IPS-20b (cell line): ENCODE data around the gene KIR2DL3.
"Not testable (repeated sequence)": the region's sequence is repeated elsewhere in the genome, so short reads cannot be mapped to it uniquely, and the experiment has no call there.

Experiments used
- H3K27ac ChIP-seq: one replicate; pipeline ENCODE4 v1.5.1; 2013; ENCODE audit warnings: low read length
- H3K27me3 ChIP-seq: 2 replicates; pipeline ENCODE4 v1.6.1; 2013; ENCODE audit warnings: mild to moderate bottlenecking, low read length, inconsistent platforms; ENCODE audit not compliant: insufficient read depth
- H3K36me3 ChIP-seq: 2 replicates; pipeline ENCODE4 v1.6.1; 2013; ENCODE audit warnings: low read depth, mild to moderate bottlenecking, inconsistent platforms, low read length, moderate library complexity; ENCODE audit not compliant: insufficient read depth
- H3K4me1 ChIP-seq: 2 replicates; pipeline ENCODE4 v1.6.1; 2013; ENCODE audit warnings: mild to moderate bottlenecking, control low read depth, inconsistent platforms, low read length, moderate library complexity; ENCODE audit not compliant: insufficient read depth
- H3K4me3 ChIP-seq: 2 replicates; pipeline ENCODE4 v1.5.1; 2013; ENCODE audit warnings: mild to moderate bottlenecking, low read length, inconsistent platforms
- H3K9ac ChIP-seq: 2 replicates; pipeline ENCODE4 v1.6.1; 2013; ENCODE audit warnings: low read depth, mild to moderate bottlenecking, inconsistent platforms, low read length, moderate library complexity
- H3K9me3 ChIP-seq: 2 replicates; pipeline ENCODE4 v1.6.1; 2013; ENCODE audit warnings: mild to moderate bottlenecking, low read depth, low read length, inconsistent platforms; ENCODE audit not compliant: insufficient read depth

KIR2DL3 gene

DNA sequence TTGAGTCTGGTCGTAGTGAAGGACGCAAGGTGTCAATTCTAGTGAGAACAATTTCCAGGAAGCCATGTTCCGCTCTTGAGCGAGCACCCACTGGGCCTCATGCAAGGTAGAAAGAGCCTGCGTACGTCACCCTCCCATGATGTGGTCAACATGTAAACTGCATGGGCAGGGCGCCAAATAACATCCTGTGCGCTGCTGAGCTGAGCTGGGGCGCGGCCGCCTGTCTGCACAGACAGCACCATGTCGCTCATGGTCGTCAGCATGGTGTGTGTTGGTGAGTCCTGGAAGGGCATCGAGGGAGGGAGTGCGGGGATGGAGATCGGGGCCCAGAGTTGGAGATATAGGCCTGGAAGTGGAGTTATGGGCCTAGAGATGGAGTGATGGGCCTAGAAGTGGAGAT is at the start of gene KIR2DL3:
TSS of gene KIR2DL3 (plus strand) at position 208 of the 400 bp plus-strand sequence. CDS start at position 241, 33 bp downstream.
- H3K9me3 ChIP-seq: peaks cover 67% of the 10 kb centered on the region
- H3K36me3 ChIP-seq: not testable (repeated sequence)

DNA sequence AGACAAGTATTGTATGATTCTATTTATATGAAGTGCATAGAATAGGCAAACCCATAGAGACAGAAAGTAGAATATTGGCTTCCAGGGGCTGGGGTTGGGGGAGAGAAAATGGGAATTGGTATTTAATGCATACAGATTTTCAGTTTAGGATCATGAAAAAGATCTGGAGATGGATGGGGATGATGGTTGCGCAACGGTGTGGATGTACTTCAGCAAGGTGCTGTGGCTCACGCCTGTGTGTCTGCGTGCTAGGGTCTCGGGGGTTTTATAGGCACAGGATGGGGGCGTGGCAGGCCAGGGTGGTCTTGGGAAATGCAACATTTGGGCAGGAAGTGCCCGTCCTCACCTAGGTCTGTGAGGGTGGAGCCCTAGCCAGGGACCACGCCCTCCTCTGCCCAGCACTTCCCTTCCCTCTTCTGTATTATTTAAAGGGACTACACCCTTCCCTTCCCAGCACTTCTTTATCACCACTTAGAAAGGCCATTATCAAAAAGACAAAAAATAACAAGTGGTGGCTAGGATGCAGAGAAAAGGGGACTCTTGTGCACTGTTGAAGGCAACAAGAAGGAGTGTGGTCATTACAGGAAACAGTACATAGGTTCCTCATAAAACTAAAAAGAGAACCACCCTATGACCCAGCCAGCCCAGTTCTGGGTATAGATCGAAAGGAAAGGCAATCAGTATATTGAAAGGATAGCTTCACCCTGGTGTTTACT is 46.6 kb upstream of the KIR2DL3 start:
- Histone ChIP-seq H3K27ac (no peak overlapping the region), H3K9me3 (peaks cover 78% of the 10 kb centered on the region), H3K27me3 (no peaks in the 10 kb centered on the region)

More for the DNA sequence above, at the start of gene KIR2DL3:
- H3K27ac ChIP-seq, H3K27me3 ChIP-seq, H3K4me3 ChIP-seq, H3K4me1 ChIP-seq, H3K9ac ChIP-seq: not testable (repeated sequence)

DNA sequence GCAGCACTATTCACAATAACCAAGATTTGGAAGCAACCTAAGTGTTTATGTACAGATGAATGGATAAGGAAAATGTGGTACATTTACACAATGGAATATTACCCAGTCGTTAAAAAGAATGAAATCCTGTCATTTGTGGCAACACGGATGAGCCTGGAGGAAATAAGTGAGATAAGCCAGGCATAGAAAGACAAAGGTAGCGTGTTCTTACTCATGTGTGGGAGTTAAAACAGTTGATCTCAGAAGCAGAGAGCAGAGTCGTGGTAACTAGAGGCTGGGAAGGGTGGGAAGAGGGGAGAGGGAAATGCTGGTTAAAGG is 46.1 kb upstream of the KIR2DL3 start:
- Histone ChIP-seq H3K9me3 (peaks cover 75% of the 10 kb centered on the region), H3K4me1 (no peaks in the 10 kb centered on the region), H3K9ac (no peak overlapping the region), H3K36me3 (no peaks in the 10 kb centered on the region), H3K4me3 (no peak overlapping the region), H3K27me3 (no peaks in the 10 kb centered on the region), H3K27ac (no peak overlapping the region)

More for the DNA sequence above, 46.6 kb upstream of the KIR2DL3 start:
- no peaks in the 10 kb centered on the region for H3K4me1 ChIP-seq
- no peaks in the 10 kb centered on the region for H3K36me3 ChIP-seq
- H3K4me3 ChIP-seq: no peak overlapping the region
- H3K9ac ChIP-seq: no peak overlapping the region

DNA sequence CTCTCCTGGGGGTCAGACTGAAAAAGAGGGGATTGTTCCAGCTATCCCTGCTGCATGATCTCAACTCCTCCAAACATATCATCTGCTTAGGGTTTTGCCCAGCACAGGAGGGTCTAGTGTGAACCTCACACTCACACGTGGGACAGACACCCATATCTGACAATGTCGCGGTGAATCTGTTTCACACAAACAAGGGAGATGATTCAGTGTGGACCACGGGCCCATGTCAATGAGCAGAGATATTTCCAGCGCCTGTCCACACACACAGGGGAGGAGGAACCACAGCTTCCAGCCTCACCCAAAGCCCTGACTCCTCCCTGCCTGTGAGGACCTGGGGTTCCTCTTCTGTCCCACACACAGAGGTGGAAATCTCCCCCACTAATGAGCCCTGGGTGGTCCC is 43.7 kb upstream of the KIR2DL3 start:
- Histone ChIP-seq H3K4me1 (no peaks in the 10 kb centered on the region), H3K27me3 (no peaks in the 10 kb centered on the region), H3K9me3 (peaks cover 69% of the 10 kb centered on the region), H3K9ac (no peak overlapping the region), H3K4me3 (no peak overlapping the region), H3K36me3 (no peaks in the 10 kb centered on the region), H3K27ac (no peak overlapping the region)

DNA sequence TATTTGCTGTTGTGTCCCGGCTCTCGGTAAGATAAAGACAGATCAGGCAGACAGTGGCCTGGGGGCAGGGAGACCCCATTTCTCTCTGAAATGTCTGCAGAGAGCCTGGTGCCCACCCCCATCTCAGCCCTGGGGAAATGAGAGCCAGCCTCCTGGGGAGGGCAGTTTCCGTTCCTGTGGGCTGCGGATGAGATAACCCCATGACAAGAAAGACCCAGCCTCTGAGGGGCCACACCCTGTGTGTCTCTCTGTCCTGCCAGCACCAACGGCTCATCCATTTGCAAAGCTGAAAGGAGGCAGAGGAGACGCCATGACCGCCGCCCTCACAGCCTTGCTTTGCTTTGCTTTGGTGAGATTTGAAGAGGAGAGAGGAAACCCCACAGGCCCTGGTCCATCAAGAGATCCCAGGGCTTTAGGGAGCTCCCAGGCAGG is 42.2 kb upstream of the KIR2DL3 start:
- Histone ChIP-seq H3K27ac (no peak overlapping the region), H3K4me3 (no peak overlapping the region), H3K36me3 (no peaks in the 10 kb centered on the region), H3K27me3 (no peaks in the 10 kb centered on the region), H3K9ac (no peak overlapping the region), H3K4me1 (no peaks in the 10 kb centered on the region), H3K9me3 (peaks cover 76% of the 10 kb centered on the region)

DNA sequence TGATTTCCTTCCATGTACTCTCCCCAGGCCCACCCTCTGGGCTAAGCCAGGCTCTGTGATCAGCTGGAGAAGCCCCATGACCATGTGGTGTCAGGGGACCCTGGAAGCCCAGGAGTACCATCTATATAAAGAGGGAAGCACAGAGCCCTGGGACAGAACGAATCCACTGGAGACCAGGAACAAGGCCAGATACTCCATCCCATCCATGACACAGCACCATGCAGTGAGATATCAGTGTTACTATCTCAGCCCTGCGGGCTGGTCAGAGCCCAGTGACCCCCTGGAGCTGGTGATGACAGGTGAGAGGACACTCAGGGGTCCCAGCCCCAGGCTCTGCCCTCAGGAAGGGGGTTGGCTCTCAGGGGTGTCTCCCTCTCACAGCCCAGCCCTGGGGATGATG is 41.5 kb upstream of the KIR2DL3 start:
- no peak overlapping the region for H3K27ac ChIP-seq
- no peak overlapping the region for H3K4me3 ChIP-seq
- H3K36me3 ChIP-seq: no peaks in the 10 kb centered on the region
- no peaks in the 10 kb centered on the region for H3K27me3 ChIP-seq
- no peak overlapping the region for H3K9ac ChIP-seq
- H3K4me1 ChIP-seq: no peaks in the 10 kb centered on the region
- peaks cover 76% of the 10 kb centered on the region for H3K9me3 ChIP-seq

DNA sequence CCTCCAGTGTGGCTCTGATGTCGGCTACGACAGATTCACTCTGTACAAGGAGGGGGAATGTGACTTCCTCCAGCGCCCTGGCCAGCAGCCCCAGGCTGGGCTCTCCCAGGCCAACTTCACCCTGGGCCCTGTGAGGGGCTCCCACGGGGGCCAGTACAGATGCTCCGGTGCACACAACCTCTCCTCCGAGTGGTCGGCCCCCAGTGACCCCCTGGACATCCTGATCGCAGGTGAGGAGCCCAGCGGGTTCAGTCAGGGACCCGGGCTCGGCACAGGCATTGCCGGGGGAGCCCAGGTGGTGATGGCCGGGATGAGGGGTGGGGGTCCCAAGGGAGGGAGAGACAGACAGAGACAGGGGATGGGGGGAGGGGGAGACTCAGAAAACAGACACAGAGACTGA is 40.6 kb upstream of the KIR2DL3 start:
- H3K27me3 ChIP-seq, H3K27ac ChIP-seq, H3K4me3 ChIP-seq, H3K9ac ChIP-seq, H3K36me3 ChIP-seq, H3K4me1 ChIP-seq: not testable (repeated sequence)
- peaks cover 72% of the 10 kb centered on the region for H3K9me3 ChIP-seq

DNA sequence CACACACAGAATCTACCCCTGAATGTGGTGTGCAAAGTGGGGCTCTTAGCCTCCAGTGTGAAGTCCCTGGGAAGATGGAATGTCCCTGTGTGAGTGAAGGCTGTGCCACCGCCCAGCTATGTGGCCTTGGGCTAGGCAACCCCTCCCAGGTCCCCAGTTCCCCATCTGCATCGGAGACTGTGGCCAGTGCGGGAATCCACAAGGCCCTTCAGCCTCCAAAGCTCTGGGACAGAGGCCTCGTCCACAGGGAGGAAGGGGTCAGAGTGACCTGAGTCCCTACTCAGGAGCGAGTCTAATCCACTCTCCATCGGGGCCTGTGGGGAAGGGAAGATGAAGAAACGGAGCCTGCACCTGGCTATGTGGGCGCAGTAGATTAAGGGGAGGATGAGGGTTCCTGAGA is 33.4 kb upstream of the KIR2DL3 start:
- Histone ChIP-seq H3K27ac (no peak overlapping the region), H3K36me3 (no peaks in the 10 kb centered on the region), H3K9ac (no peak overlapping the region), H3K4me1 (no peaks in the 10 kb centered on the region), H3K27me3 (no peaks in the 10 kb centered on the region), H3K4me3 (no peak overlapping the region; the same call in 1 of the 2 replicates), H3K9me3 (peaks cover 85% of the 10 kb centered on the region)

DNA sequence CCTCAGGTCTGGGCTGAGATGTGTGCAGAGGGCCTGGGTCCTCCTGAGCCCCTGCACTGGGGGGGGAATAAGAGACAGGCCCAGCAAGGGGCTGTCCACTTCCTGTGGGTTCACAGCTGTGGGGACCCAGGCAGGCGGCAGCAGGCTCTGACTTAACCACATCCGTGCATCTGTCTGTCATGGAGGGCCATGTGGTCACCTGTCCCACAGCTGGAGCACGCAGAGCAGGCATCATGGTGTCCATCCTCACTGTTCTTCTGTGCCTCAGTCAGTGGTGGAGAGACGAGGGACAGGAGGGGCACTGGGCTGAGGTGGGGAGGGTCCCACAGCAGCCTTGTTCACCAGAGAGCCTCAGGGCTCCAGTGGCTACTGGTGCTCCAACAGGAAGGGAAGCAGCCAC is 30.4 kb upstream of the KIR2DL3 start:
- Histone ChIP-seq H3K27me3 (no peaks in the 10 kb centered on the region), H3K27ac (no peak overlapping the region), H3K9ac (no peak overlapping the region), H3K4me1 (no peaks in the 10 kb centered on the region), H3K4me3 (no peak overlapping the region), H3K9me3 (peaks cover 71% of the 10 kb centered on the region), H3K36me3 (no peaks in the 10 kb centered on the region)

DNA sequence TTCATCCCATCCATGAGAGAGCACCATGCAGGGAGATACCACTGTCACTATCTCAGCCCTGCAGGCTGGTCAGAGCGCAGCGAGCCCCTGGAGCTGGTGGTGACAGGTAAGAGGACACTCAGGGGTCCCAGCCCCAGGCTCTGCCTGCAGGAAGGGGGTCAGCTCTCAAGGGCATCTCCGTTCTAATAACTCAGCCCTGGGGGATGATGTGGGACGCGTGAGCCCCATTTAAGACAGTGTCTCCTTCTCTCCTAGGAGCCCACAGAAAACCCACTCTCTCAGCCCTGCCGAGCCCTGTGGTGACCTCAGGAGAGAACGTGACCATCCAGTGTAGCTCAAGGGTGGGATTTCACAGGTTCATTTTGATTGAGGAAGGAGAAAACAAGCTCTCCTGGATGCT is 29.5 kb upstream of the KIR2DL3 start:
- no peaks in the 10 kb centered on the region for H3K4me1 ChIP-seq
- H3K27me3 ChIP-seq: no peaks in the 10 kb centered on the region
- no peak overlapping the region for H3K27ac ChIP-seq
- H3K9ac ChIP-seq: no peak overlapping the region
- H3K36me3 ChIP-seq: no peaks in the 10 kb centered on the region
- no peak overlapping the region for H3K4me3 ChIP-seq
- peaks cover 70% of the 10 kb centered on the region for H3K9me3 ChIP-seq

DNA sequence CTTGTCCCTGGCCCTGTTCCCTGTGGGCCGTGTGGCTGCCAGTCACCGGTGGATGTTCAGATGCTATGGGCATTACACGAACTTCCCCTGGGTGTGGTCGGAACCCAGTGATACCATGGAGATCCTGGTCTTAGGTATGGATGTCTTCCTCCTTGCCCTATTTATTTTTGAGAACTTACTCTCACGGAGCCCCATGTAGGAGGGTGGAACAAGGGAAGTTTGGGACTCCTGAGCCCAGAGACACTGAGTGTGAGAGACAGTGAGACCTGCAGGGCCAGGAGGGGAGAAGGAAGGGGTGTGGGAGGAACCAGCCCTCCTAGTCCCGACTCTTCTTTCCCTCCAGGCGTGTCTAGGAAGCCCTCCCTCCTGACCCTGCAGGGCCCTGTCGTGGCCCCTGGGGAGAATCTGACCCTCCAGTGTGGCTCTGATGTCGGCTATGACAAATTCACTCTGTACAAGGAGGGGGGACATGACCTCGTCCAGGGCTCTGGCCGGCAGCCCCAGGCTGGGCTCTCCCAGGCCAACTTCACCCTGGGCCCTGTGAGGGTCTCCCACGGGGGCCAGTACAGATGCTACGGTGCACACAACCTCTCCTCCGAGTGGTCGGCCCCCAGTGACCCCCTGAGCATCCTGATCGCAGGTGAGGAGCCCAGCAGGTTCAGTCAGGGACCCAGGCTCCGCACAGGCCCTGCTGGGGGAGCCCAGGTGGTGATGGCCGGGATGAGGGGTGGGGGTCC is 28.9 kb upstream of the KIR2DL3 start:
- no peak overlapping the region for H3K9ac ChIP-seq
- H3K9me3 ChIP-seq: peaks cover 69% of the 10 kb centered on the region

DNA sequence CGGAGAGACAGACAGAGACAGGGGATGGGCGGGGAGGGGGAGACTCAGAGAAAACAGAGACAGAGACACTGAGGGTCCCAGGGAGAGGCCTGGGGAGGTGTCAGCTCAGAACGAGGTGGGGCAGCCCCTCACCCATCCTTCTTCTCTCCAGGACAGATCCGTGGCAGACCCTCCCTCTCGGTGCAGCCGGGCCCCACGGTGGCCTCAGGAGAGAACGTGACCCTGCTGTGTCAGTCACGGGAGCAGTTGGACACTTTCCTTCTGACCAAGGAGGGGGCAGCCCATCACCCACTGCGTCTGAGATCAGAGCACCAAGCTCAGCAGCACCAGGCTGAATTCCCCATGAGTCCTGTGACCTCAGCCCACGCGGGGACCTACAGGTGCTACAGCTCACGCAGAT is 28.4 kb upstream of the KIR2DL3 start:
- not testable (repeated sequence) for H3K27ac ChIP-seq, H3K36me3 ChIP-seq, H3K27me3 ChIP-seq, H3K4me1 ChIP-seq, H3K4me3 ChIP-seq, H3K9ac ChIP-seq
- H3K9me3 ChIP-seq: peaks cover 69% of the 10 kb centered on the region

More for the DNA sequence above, 28.9 kb upstream of the KIR2DL3 start:
- Histone ChIP-seq H3K27ac (no peak overlapping the region), H3K4me1 (no peaks in the 10 kb centered on the region), H3K4me3 (no peak overlapping the region), H3K27me3 (no peaks in the 10 kb centered on the region), H3K36me3 (no peaks in the 10 kb centered on the region)
